Activated CD8-positive, alpha-beta memory T cell treated with anti-CD3 and anti-CD28 coated beads for 24 hours (primary cell): ENCODE data around the gene CABP1.
A peak's percentile ranks its signal among the peaks of the same experiment; 100 is the strongest.

ENCODE experiments used
- DNase-seq: peaks from one replicate; pipeline ENCODE4 v3.0.0-alpha.2; 2020

The CABP1 gene

GRCh38 chr12:120698665-120699064 is 58.2 kb downstream of the CABP1 start:
- DNase-seq, result no peak

DNA sequence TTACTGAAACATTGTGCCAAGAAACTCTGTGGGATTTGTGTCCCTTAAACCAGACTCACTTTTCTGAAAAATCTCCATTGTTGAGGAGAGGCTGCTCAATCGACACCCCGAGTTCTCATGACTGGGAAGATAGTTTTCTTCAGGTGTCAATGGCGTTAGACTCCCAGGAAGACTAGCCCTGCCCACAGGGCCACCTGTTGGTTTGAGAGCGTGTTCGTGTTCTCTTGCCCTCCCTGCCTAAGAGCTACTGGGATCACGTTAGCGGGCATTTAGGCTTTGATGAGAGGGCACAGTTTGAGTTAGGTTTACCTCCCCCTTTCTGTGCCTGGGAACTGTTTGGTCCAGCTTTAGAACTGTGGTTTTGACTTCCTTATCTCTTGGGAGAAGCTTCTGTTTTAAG is 59.1 kb downstream of the CABP1 start:
- no peak for DNase-seq

- DNase-seq, result no peak
These were observed 60.5 kb downstream of the CABP1 start for GRCh38 chr12:120700886-120701285.

- DNase-seq, result no peak
These were observed 62.2 kb downstream of the CABP1 start for GRCh38 chr12:120702637-120703036.

DNA sequence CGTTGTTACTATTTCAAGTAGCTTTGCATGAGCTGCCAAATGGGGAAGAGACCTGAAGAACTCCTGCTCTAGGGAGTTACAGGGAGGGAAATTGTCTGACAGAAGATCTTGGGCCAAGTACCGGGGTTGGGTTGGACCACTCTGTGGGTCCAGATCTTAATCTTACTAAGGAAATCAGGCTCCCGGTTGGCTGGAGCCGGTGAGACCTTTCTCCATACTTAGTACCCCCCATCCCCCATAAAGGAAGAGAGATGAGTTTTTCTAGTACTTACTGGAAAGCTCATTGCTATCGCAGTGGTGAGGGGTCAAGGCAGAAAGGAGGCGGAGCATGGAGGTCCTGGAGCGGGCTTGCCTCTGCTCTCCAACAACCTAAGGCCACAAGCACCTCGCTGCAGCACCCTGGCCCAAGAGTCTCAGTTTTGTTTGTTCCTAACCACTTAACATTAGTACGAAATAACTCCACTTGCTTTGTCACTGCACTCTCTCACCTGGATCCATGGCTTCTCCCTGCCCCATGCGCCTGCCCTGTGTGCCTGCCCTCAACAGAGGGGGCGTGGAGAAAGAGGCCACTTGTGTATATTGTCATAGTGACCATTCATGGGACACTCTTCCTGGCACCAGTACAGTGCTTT is 63.0 kb downstream of the CABP1 start:
- no peak for DNase-seq

- no peak for DNase-seq
These were observed 65.2 kb downstream of the CABP1 start for GRCh38 chr12:120705618-120706017.

- DNase-seq, result no peak
These were observed 65.6 kb downstream of the CABP1 start for GRCh38 chr12:120706029-120706428.

- no peak for DNase-seq
These were observed 68.2 kb downstream of the CABP1 start for GRCh38 chr12:120708651-120709050.

DNA sequence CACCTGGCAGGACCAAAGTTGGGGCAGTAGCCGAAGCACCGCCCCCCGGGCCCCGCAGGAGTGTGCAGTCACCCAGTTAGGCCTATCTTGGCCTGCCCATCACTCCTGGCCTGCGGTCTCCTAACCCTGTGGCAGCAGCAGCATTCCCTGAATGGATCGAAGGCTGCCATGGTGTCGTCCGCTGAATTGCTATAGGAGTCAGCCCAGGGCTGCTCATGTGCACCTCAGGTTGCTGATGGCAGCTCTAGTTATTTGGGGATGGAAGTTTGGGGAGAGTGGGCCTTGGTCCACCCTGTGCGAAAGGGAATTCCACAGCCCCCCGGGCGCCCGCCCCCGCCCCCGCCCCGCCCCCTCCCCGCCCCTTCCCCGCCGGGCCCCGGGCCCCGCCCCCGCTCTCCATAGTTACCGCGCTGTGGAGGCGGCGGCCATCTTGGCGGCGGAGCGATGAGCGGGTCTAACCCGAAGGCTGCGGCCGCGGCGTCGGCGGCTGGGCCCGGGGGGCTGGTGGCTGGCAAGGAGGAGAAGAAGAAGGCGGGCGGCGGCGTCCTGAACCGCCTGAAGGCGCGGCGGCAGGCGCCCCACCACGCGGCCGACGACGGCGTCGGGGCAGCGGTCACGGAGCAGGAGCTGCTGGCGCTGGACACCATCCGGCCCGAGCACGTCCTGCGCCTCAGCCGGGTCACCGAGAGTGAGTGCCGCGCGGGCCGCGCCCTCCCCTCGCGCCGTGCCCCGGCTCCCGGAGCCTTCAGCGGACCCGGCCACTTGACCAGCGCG is 69.8 kb downstream of the CABP1 start, which contains the start of gene UNC119B:
Gene UNC119B, plus strand, starts transcription at position 428 of the 774 bp plus-strand sequence. Its CDS starts 17 bp downstream, at position 445.
- DNase-seq, result peak; percentile 88

- DNase-seq, result peak; percentile 73
These were observed 70.4 kb downstream of the CABP1 start for GRCh38 chr12:120710805-120711296.

GRCh38 chr12:120711411-120711810 is 71.0 kb downstream of the CABP1 start:
- DNase-seq, result no peak

- no peak for DNase-seq
These were observed 72.2 kb downstream of the CABP1 start for GRCh38 chr12:120712610-120713009.

- DNase-seq, result peak; percentile 74
These were observed 73.5 kb downstream of the CABP1 start for GRCh38 chr12:120713861-120714482.
